OCI-LY1 (cell line): Measurements from ENCODE around the gene RCC1.

Experiments used
- H2AFZ ChIP-seq: fragments of 200-600 bp; sonication (generic), shearing (Covaris generic); 2 replicates; pipeline ENCODE4 v1.6.0; 2014; ENCODE audit warnings: antibody characterized with exemption, mild to moderate bottlenecking, low read length
- H3F3A ChIP-seq: fragments of 200-600 bp; sonication (generic), shearing (Covaris generic); 2 replicates; pipeline ENCODE4 v1.6.0; 2014; ENCODE audit warnings: mild to moderate bottlenecking, antibody characterized with exemption, low read length, moderate library complexity; ENCODE audit not compliant: insufficient read depth
- H3K27ac ChIP-seq: fragments of 200-600 bp; sonication (generic); 2 replicates; pipeline ENCODE4 v1.5.1; 2014; ENCODE audit warnings: low read length, mixed run types, mild to moderate bottlenecking, low read depth; ENCODE audit not compliant: poor library complexity, severe bottlenecking
- H3K27me3 ChIP-seq: fragments of 200-600 bp; sonication (generic); 2 replicates; pipeline ENCODE4 v1.6.0; 2014; ENCODE audit warnings: antibody characterized with exemption, mild to moderate bottlenecking, low read length, moderate library complexity; ENCODE audit not compliant: insufficient read depth
- H3K36me3 ChIP-seq: fragments of 200-600 bp; sonication (generic); 2 replicates; pipeline ENCODE4 v1.6.1; 2014; ENCODE audit warnings: mild to moderate bottlenecking, antibody characterized with exemption, low read length, moderate library complexity, mixed read lengths; ENCODE audit not compliant: insufficient read depth
- H3K4me1 ChIP-seq: fragments of 200-600 bp; sonication (generic); 2 replicates; pipeline ENCODE4 v1.5.1; 2014; ENCODE audit warnings: mild to moderate bottlenecking, low read length, moderate library complexity; ENCODE audit not compliant: insufficient read depth, severe bottlenecking
- H3K4me2 ChIP-seq: fragments of 200-600 bp; sonication (generic), shearing (Covaris generic); 2 replicates; pipeline ENCODE4 v1.6.1; 2014; ENCODE audit warnings: low read length
- H3K4me3 ChIP-seq: fragments of 200-600 bp; sonication (generic); 2 replicates; pipeline ENCODE4 v1.5.1; 2014; ENCODE audit warnings: low read length, low read depth, mild to moderate bottlenecking, mixed read lengths; ENCODE audit not compliant: poor library complexity, severe bottlenecking
- H3K79me2 ChIP-seq: fragments of 200-600 bp; shearing (Covaris generic); 2 replicates; pipeline ENCODE4 v1.6.1; 2016; ENCODE audit warnings: mixed run types, low read length, mixed read lengths; ENCODE audit not compliant: insufficient read depth
- H3K9ac ChIP-seq: fragments of 200-600 bp; sonication (generic), shearing (Covaris generic); 2 replicates; pipeline ENCODE4 v1.6.1; 2014; ENCODE audit warnings: mild to moderate bottlenecking, low read length, mixed read lengths
- H3K9me2 ChIP-seq: fragments of 200-600 bp; sonication (generic), shearing (Covaris generic); 2 replicates; pipeline ENCODE4 v1.6.1; 2014; ENCODE audit warnings: low read depth, mild to moderate bottlenecking, low read length, mixed read lengths
- H3K9me3 ChIP-seq: fragments of 200-600 bp; shearing (Covaris generic); 2 replicates; pipeline ENCODE4 v1.6.1; 2014; ENCODE audit warnings: low read length, mixed read lengths
- H4K20me1 ChIP-seq: fragments of 200-600 bp; sonication (generic), shearing (Covaris generic); 2 replicates; pipeline ENCODE4 v1.6.0; 2016; ENCODE audit warnings: mild to moderate bottlenecking, low read length; ENCODE audit not compliant: insufficient read depth
- CTCF ChIP-seq: fragments of 200-600 bp; sonication (generic), shearing (Covaris generic); IDR thresholded peaks from 2 replicates; pipeline ENCODE4 v1.5.1; 2017; ENCODE audit warnings: mild to moderate bottlenecking, antibody characterized with exemption, low read length, moderate library complexity, mixed read lengths
- EZH2 ChIP-seq: fragments of 200-600 bp; sonication (generic), shearing (Covaris generic); IDR thresholded peaks from 2 replicates; pipeline ENCODE4 v1.8.0; 2017; ENCODE audit warnings: borderline replicate concordance, mixed run types, mild to moderate bottlenecking, antibody characterized with exemption, low read length, moderate library complexity, mixed read lengths

RCC1 gene

DNA sequence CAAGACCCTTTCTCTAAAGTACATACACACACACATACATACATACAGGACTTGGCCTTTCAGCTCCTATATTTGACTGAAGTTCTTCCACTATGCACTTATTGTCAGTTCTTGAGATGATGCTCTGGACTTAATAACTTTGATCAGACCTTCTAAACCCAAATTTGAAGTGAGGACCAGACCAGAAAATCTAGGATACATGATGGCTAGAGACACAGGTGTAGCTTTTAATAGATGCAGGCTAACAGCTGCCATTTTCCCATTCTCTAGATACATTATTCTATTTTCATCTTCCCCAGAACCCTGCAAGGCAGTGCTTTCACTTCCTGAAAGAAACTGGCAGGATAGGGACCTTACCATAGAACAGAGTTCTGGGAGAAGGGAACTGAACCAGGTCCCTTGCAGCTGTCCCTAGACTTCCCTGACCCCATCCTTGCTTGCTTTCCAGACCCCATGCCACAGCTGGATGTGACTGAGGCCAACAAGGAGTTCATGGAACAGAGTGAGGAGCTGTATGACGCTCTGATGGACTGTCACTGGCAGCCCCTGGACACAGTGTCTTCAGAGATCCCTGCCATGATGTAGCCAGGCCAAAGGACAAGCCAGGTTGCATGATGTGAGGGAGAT lies 71.3 kb downstream of the RCC1 start:
- Histone ChIP-seq H3K27me3 (no peaks in the 10 kb centered on the region), H3K9me2 (no peaks in the 10 kb centered on the region), H3K4me1 (peaks cover 19% of the 10 kb centered on the region), H2AFZ (no peak overlapping the region), H3K36me3 (peaks cover 71% of the 10 kb centered on the region), H3K79me2 (peaks cover 16% of the 10 kb centered on the region), H3F3A (peaks cover 8% of the 10 kb centered on the region; the same call in 1 of the 2 replicates), H4K20me1 (no peaks in the 10 kb centered on the region), H3K4me3 (no peak overlapping the region), H3K9me3 (no peaks in the 10 kb centered on the region), H3K27ac (peak overlapping the region; percentile 13), H3K4me2 (no peak overlapping the region), H3K9ac (no peak overlapping the region)
- no peak for TF ChIP-seq EZH2
- TF ChIP-seq CTCF = no peak

DNA sequence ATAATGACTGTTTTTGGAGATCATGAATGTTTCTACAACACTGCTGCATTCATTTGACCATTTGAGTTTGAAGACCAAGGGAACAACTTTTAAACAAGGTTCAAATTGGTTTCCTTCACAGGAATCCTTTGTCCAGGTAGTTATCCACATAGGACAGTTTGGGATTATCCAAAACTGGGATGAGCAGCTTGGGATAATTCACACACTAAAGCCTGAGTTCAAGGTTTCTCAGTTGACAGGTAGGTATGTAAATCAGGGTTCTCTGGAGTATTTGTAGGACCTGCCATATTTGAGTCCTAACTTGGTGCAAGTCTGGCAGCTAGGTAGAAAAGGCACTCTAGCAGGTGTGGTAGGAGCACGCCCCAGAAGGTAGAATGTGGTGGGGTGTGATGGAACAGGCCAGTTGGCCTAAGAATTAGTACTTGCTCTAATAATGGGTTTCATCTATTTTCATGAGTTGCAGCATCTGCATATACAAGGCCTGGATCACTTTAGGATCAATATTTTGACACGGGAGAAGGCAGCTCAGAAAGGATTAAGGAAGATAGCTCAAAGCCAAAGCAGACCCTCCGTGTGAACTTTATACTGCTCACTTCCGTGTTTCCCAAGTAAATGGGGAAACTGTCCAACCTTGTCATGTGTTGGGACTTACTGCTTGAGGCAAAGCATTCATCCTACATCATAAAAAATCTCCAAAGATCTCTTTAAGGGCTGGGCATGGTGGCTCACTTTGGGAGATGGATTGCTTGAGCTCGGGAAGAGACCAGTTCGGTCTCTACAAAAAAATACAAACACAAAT lies 72.1 kb downstream of the RCC1 start:
- no peaks in the 10 kb centered on the region for H3K9me2 ChIP-seq
- H4K20me1 ChIP-seq = no peaks in the 10 kb centered on the region
- H3K27me3 ChIP-seq = no peaks in the 10 kb centered on the region
- no peak for TF ChIP-seq CTCF
- no peak for TF ChIP-seq EZH2
- H3K79me2 ChIP-seq = peaks cover 16% of the 10 kb centered on the region
- peaks cover 27% of the 10 kb centered on the region for H3K4me1 ChIP-seq
- H3K27ac ChIP-seq = peak overlapping the region; percentile 13
- no peak overlapping the region for H2AFZ ChIP-seq
- no peaks in the 10 kb centered on the region for H3K9me3 ChIP-seq
- no peak overlapping the region for H3K9ac ChIP-seq
- H3K4me2 ChIP-seq = no peak overlapping the region
- peaks cover 8% of the 10 kb centered on the region; the same call in 1 of the 2 replicates for H3F3A ChIP-seq
- H3K4me3 ChIP-seq = no peak overlapping the region
- H3K36me3 ChIP-seq = peaks cover 70% of the 10 kb centered on the region

DNA sequence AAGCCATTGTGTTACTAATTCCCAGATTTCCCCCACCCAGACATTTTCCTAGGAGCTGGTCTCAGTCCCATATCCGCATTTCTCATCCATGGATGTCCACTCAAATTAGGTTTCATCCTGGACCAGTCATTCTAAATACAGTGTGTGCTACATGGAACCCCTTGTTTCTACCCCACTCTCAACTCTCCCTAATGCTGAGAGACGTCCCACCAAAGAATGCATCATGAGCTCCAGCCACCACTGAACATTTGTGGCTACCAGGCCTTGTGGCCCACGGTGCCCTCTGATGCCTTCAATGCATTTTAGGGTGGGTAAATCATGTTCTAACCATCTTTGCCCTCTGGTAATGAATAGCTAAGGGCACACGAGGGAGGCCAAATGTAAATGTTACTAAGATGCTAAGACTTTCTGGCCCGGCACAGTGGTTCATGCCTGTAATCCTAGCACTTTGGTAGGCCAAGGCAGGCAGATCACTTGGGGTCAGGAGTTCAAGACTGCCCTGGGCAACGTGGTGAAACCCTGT lies 72.9 kb downstream of the RCC1 start:
- Histone ChIP-seq H3K36me3 (peaks cover 66% of the 10 kb centered on the region), H3F3A (peaks cover 8% of the 10 kb centered on the region; the same call in 1 of the 2 replicates), H2AFZ (no peak overlapping the region), H3K9me3 (no peaks in the 10 kb centered on the region), H3K4me2 (no peak overlapping the region; the same call in 1 of the 2 replicates), H3K9me2 (no peaks in the 10 kb centered on the region), H3K4me3 (no peak overlapping the region), H3K9ac (no peak overlapping the region), H3K4me1 (peaks cover 30% of the 10 kb centered on the region), H3K27ac (peak overlapping the region; percentile 14), H4K20me1 (no peaks in the 10 kb centered on the region), H3K79me2 (peaks cover 16% of the 10 kb centered on the region), H3K27me3 (no peaks in the 10 kb centered on the region)
- TF ChIP-seq EZH2 = no peak
- no peak for TF ChIP-seq CTCF
